ENCODE data around the gene MAX.

- TF ChIP-seq EZH2 (IDR thresholded peaks at IDR 0.05; ENCODE audit: borderline replicate concordance, insufficient read depth, low read depth, low read length, poor library complexity, severe bottlenecking) = no peak
- TF ChIP-seq CTCF (IDR thresholded peaks at IDR 0.05) = no peak
Observed at GRCh38 chr14:65072256-65072655, 30.1 kb downstream of the MAX start.
